Stimulated activated CD4-positive, alpha-beta T cell treated with anti-CD3 and anti-CD28 coated beads, TNF-alpha, amount 100 ng/mL, for 48 hours (primary cell): Measurements from ENCODE around the gene CCDC33.
"Not testable (repeated sequence)": the region's sequence is repeated elsewhere in the genome, so short reads cannot be mapped to it uniquely, and the experiment has no call there.

Experiments
- DNase-seq, 3 donors: peaks; one replicate each; pipeline ENCODE4 v3.0.0-alpha.2; 2020; ENCODE audit warnings: low read depth in 3 of 3

The CCDC33 gene

GRCh38 chr15:74359376-74359775 lies 123.2 kb downstream of the CCDC33 start:
- DNase-seq: not testable (repeated sequence)

GRCh38 chr15:74360855-74361254 lies 124.7 kb downstream of the CCDC33 start:
- not testable (repeated sequence) for DNase-seq

GRCh38 chr15:74362482-74362881 lies 126.4 kb downstream of the CCDC33 start:
- no peak for DNase-seq

- no peak for DNase-seq
Observed at GRCh38 chr15:74364936-74365597, 128.9 kb downstream of the CCDC33 start.

GRCh38 chr15:74365598-74366445 lies 129.7 kb downstream of the CCDC33 start:
- DNase-seq: no peak

GRCh38 chr15:74367296-74367854 lies 131.2 kb downstream of the CCDC33 start, which contains the start of gene CYP11A1:
Gene CYP11A1, minus strand, starts transcription at chr15:74367646. Its CDS starts 61 bp downstream, at chr15:74367585.
- no peak for DNase-seq

GRCh38 chr15:74368121-74368520 lies 132.0 kb downstream of the CCDC33 start:
- no peak for DNase-seq

GRCh38 chr15:74369084-74369745 lies 133.1 kb downstream of the CCDC33 start:
- DNase-seq: no peak

GRCh38 chr15:74369756-74370155 lies 133.6 kb downstream of the CCDC33 start:
- DNase-seq: no peak

- DNase-seq: no peak
Observed at GRCh38 chr15:74370471-74370870, 134.3 kb downstream of the CCDC33 start.

- no peak for DNase-seq
Observed at GRCh38 chr15:74373056-74373650, 137.0 kb downstream of the CCDC33 start.

- peak; percentile 90 to 97 (median 91) for DNase-seq
Observed at GRCh38 chr15:74373731-74374647, 137.9 kb downstream of the CCDC33 start.

- DNase-seq: no peak
Observed at GRCh38 chr15:74374648-74375302, 138.6 kb downstream of the CCDC33 start.

- DNase-seq: peak; percentile 74 to 84 (median 82)
Observed at GRCh38 chr15:74375303-74375693, 139.2 kb downstream of the CCDC33 start.

GRCh38 chr15:74376226-74376625 lies 140.1 kb downstream of the CCDC33 start:
- no peak for DNase-seq

GRCh38 chr15:74376825-74377581 lies 140.9 kb downstream of the CCDC33 start:
- no peak for DNase-seq

GRCh38 chr15:74377831-74378766 lies 142.0 kb downstream of the CCDC33 start:
- DNase-seq: no peak

- peak in 2 of 3 donors; percentile 66 to 77 for DNase-seq
Observed at GRCh38 chr15:74378848-74379247, 142.7 kb downstream of the CCDC33 start.
